ENCODE data around the gene FZR1.
"Not testable (repeated sequence)": the region's sequence is repeated elsewhere in the genome, so short reads cannot be mapped to it uniquely, and the experiment has no call there.

Gene FZR1

GRCh38 chr19:3547301-3547731, 41.2 kb downstream of the FZR1 start:
- no peak for DNase-seq (ENCODE audit: low read depth)

- no peak for DNase-seq (ENCODE audit: low read depth)
Observed at GRCh38 chr19:3547767-3548282, 41.7 kb downstream of the FZR1 start.

GRCh38 chr19:3548606-3549005, 42.5 kb downstream of the FZR1 start:
- no peak for DNase-seq (ENCODE audit: low read depth)

- DNase-seq (ENCODE audit: low read depth) = no peak
Observed at GRCh38 chr19:3549816-3550215, 43.7 kb downstream of the FZR1 start.

GRCh38 chr19:3550947-3551791, 45.1 kb downstream of the FZR1 start:
- no peak for DNase-seq (ENCODE audit: low read depth)

GRCh38 chr19:3551792-3552095, 45.6 kb downstream of the FZR1 start:
- DNase-seq (ENCODE audit: low read depth) = no peak

GRCh38 chr19:3554254-3555083, 48.4 kb downstream of the FZR1 start:
- no peak for DNase-seq (ENCODE audit: low read depth)

- no peak for DNase-seq (ENCODE audit: low read depth)
Observed at GRCh38 chr19:3555653-3556422, 49.7 kb downstream of the FZR1 start.

- no peak for DNase-seq (ENCODE audit: low read depth)
Observed at GRCh38 chr19:3556423-3556977, 50.4 kb downstream of the FZR1 start.

- no peak for DNase-seq (ENCODE audit: low read depth)
Observed at GRCh38 chr19:3556978-3557460, 50.9 kb downstream of the FZR1 start.

GRCh38 chr19:3557461-3558248, 51.5 kb downstream of the FZR1 start, which contains the start of gene MFSD12:
TSS of gene MFSD12 (minus strand) at chr19:3557586. CDS start at chr19:3557403, 183 bp downstream.
- peak; percentile 90 for DNase-seq (ENCODE audit: low read depth)

- no peak for DNase-seq (ENCODE audit: low read depth)
Observed at GRCh38 chr19:3563709-3564524, 57.8 kb downstream of the FZR1 start.

- DNase-seq (ENCODE audit: low read depth) = no peak
Observed at GRCh38 chr19:3565139-3565538, 59.0 kb downstream of the FZR1 start.

- DNase-seq (ENCODE audit: low read depth) = not testable (repeated sequence)
Observed at GRCh38 chr19:3570042-3570441, 63.9 kb downstream of the FZR1 start.

- no peak for DNase-seq (ENCODE audit: low read depth)
Observed at GRCh38 chr19:3570606-3571011, 64.5 kb downstream of the FZR1 start.

- DNase-seq (ENCODE audit: low read depth) = peak; percentile 99
Observed at GRCh38 chr19:3572132-3572854, 66.2 kb downstream of the FZR1 start.

- no peak for DNase-seq (ENCODE audit: low read depth)
Observed at GRCh38 chr19:3572855-3573161, 66.7 kb downstream of the FZR1 start, which contains the start of gene HMG20B. TSS of gene HMG20B (plus strand) at chr19:3572944. CDS start at chr19:3573310, 366 bp downstream.

- no peak for DNase-seq (ENCODE audit: low read depth)
Observed at GRCh38 chr19:3573162-3573857, 67.2 kb downstream of the FZR1 start.

Data from stromal cell of bone marrow (primary cell).